Choroid plexus epithelial cell (primary cell): ENCODE results near the gene TRAF3IP1.

Source experiments
- DNase-seq: peaks from one replicate; pipeline ENCODE4 v3.0.0-alpha.2; 2010; ENCODE audit warnings: low read depth
- H3K4me3 ChIP-seq: 2 replicates; pipeline ENCODE4 v1.5.1; 2011; ENCODE audit warnings: low read depth, mild to moderate bottlenecking, control low read depth, low read length, moderate library complexity
- CTCF ChIP-seq: conservative IDR thresholded peaks from 2 replicates; pipeline ENCODE4 v1.5.1; 2011; ENCODE audit warnings: low read depth, mild to moderate bottlenecking, control low read depth, inconsistent platforms, low read length, moderate library complexity

Gene TRAF3IP1

GRCh38 chr2:238444242-238444641 lies 123.9 kb downstream of the TRAF3IP1 start:
- H3K4me3 ChIP-seq: no peak overlapping the region
- DNase-seq: no peak
- TF ChIP-seq CTCF: no peak

GRCh38 chr2:238445409-238446190 lies 125.3 kb downstream of the TRAF3IP1 start:
- DNase-seq: no peak
- TF ChIP-seq CTCF: no peak
- no peak overlapping the region for H3K4me3 ChIP-seq

- DNase-seq: no peak
- no peak overlapping the region for H3K4me3 ChIP-seq
- no peak for TF ChIP-seq CTCF
Measured at GRCh38 chr2:238446371-238446770, 126.1 kb downstream of the TRAF3IP1 start.

GRCh38 chr2:238448031-238448955 lies 128.0 kb downstream of the TRAF3IP1 start:
- no peak for DNase-seq
- no peak overlapping the region for H3K4me3 ChIP-seq
- no peak for TF ChIP-seq CTCF

- H3K4me3 ChIP-seq: no peak overlapping the region
- no peak for DNase-seq
- no peak for TF ChIP-seq CTCF
Measured at GRCh38 chr2:238449241-238449640, 128.9 kb downstream of the TRAF3IP1 start.

GRCh38 chr2:238449909-238450417 lies 129.6 kb downstream of the TRAF3IP1 start:
- no peak for TF ChIP-seq CTCF
- H3K4me3 ChIP-seq: no peak overlapping the region
- DNase-seq: peak; percentile 70
